Breast epithelium (tissue), 4 donors: ENCODE measurements around the gene NLGN2. TPM values are rescaled to one million over a fixed set of nuclear protein-coding genes. Genes with fewer than 3 reads are reported as not detected.
A peak's percentile ranks its signal among the peaks of the same experiment; 100 is the strongest.
"Not testable (repeated sequence)": the region's sequence is repeated elsewhere in the genome, so short reads cannot be mapped to it uniquely, and the experiment has no call there.

Source experiments
- DNase-seq, 2 donors: peaks; one replicate each; pipeline ENCODE4 v3.0.0-alpha.2; 2019; ENCODE audit warnings: low spot score in 2 of 2
- H3K27ac ChIP-seq, 2 donors: fragments of 200-600 bp; sonication (generic) in 1 of 2; one replicate each; pipeline ENCODE4 v1.5.1; 2016 to 2019; ENCODE audit warnings: mild to moderate bottlenecking in 1 of 2
- H3K27me3 ChIP-seq, 2 donors: fragments of 200-600 bp; sonication (generic) in 1 of 2; one replicate each; pipeline versions ENCODE4 v1.5.1 to v1.6.0; 2017 to 2019; ENCODE audit warnings: control low read depth in 1 of 2, mild to moderate bottlenecking in 1 of 2
- H3K36me3 ChIP-seq: fragments of 200-600 bp; one replicate; pipeline ENCODE4 v1.5.1; 2019
- H3K4me1 ChIP-seq, 2 donors: fragments of 200-600 bp; sonication (generic); one replicate each; pipeline ENCODE4 v1.5.1; 2016 to 2019; ENCODE audit warnings: control low read depth in 1 of 2
- H3K4me3 ChIP-seq, 3 donors: fragments of 200-600 bp; sonication (generic); 1 replicate in 2 of 3; 2 replicates in 1 of 3; pipeline ENCODE4 v1.5.1; 2016 to 2019; ENCODE audit warnings: mild to moderate bottlenecking in 3 of 3, moderate library complexity in 2 of 3
- H3K9me3 ChIP-seq, 2 donors: fragments of 200-600 bp; sonication (generic) in 1 of 2; one replicate each; pipeline ENCODE4 v1.5.1; 2016 to 2019; ENCODE audit warnings: control low read depth in 1 of 2
- POLR2A ChIP-seq: fragments of 450-650 bp; IDR thresholded peaks from one replicate; pipeline ENCODE4 v1.6.1; 2016; ENCODE audit warnings: antibody characterized with exemption, mild to moderate bottlenecking, moderate library complexity
- POLR2AphosphoS5 ChIP-seq, 3 donors: sonication (generic); formaldehyde crosslinking; IDR thresholded peaks; one replicate each; pipeline ENCODE4 v1.6.1; 2017; ENCODE audit warnings: antibody characterized with exemption in 3 of 3
- intact Hi-C: fragments of 100-400 bp; cut with DNase I; formaldehyde crosslinking; loops from one replicate; pipeline ENCODE4 v1.15.1; 2023; ENCODE audit warnings: low total_unique reads
- total RNA-seq, 3 donors: library from RNA; depleted of rRNA; stranded (reverse); fragments of >200 nt; gene quantifications; one replicate each; pipeline ENCODE4 v1.1.0, GENCODE V29; 2016
- TF ChIP-seq, protein P1 (sequence below), 3 donors: fragments of 450-650 bp; IDR thresholded peaks; one replicate each; pipeline ENCODE4 v1.5.1; 2016 to 2017; ENCODE audit warnings: antibody characterized with exemption in 3 of 3, mild to moderate bottlenecking in 3 of 3, moderate library complexity in 3 of 3

The NLGN2 gene
- total RNA-seq = 10 to 100 TPM in 1 of 3 donors, 1 to 10 TPM in 2; 6.7 to 13.1 (median 8.3) TPM

DNA sequence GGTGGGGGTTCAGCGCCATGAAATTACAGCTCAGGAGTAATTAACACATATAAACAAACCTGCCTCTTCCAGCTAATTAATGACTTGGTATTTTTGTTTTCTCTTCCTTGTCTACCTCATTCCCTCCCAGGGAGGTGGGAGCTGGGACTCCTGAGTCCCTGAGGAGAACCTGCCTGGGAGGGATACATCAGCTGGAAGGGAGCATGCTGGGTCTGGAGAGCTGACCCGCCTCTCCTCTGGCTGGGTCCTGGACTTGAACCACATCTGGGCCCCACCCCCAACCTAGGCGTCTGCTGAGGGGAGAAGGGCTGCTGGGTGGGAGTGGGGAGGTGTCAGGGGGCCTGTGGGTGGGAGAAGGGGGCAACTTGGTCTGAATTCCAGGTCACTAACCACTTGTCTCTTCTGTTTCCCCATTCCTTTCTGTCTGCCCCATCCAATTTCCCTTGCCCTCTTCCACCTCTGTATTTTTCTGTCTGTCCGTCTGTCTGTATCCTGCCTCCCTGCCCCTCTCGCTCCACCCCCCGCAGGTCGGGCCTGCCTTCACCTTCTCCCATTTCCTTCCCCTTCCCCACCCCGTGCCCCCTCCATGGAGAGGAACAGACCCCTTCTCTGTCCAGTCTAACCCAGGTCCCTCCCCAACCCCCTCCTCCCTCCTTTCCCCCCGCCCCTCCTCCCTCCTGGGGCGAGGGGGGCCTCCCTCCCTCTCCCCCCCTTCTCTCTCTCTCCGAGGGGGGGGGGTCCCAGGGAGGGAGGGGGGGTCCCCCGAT, at the start of gene NLGN2:
NLGN2 (plus strand) TSS at position 361 of the 767 bp plus-strand sequence. CDS start 411 bp downstream, outside the sequence.
- DNase-seq = no peak
- Histone ChIP-seq H3K27me3 (no peaks in the 10 kb centered on the region), H3K9me3 (no peaks in the 10 kb centered on the region), H3K4me1 (peaks cover 3 to 4% of the 10 kb centered on the region in 2 donors), H3K4me3 (peak within 1 kb of the TSS in 1 of 3 donors; percentile 89), H3K27ac (peak within 1 kb of the TSS in 1 of 2 donors; percentile 95), H3K36me3 (no peaks in the 10 kb centered on the region)
- TF ChIP-seq, protein P1, sequence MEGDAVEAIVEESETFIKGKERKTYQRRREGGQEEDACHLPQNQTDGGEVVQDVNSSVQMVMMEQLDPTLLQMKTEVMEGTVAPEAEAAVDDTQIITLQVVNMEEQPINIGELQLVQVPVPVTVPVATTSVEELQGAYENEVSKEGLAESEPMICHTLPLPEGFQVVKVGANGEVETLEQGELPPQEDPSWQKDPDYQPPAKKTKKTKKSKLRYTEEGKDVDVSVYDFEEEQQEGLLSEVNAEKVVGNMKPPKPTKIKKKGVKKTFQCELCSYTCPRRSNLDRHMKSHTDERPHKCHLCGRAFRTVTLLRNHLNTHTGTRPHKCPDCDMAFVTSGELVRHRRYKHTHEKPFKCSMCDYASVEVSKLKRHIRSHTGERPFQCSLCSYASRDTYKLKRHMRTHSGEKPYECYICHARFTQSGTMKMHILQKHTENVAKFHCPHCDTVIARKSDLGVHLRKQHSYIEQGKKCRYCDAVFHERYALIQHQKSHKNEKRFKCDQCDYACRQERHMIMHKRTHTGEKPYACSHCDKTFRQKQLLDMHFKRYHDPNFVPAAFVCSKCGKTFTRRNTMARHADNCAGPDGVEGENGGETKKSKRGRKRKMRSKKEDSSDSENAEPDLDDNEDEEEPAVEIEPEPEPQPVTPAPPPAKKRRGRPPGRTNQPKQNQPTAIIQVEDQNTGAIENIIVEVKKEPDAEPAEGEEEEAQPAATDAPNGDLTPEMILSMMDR (IDR thresholded peaks at IDR 0.05) = no peak
- TF ChIP-seq POLR2A (no peak), POLR2AphosphoS5 (IDR thresholded peaks at IDR 0.05) (no peak)
- intact Hi-C loops = no loop called here

DNA sequence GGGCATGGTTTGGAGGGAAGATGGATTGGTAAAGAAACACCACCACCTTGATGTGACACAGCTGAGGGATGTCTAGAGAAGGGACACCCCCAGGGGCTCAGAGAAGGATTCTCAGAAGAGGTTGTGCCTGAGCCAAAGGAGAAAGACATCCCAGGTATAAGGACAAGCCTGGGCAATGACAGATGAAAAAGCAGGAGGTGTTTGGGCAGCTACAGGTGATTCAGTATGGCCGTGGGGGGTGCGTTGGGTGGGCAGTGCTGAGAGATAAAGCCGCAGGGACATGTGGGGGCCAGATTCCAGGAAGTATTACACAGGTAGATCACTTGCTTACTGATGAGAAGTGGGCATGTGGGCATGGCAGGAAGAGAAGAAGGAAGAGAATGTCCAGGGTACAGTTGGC, 45.7 kb upstream of the NLGN2 start:
- TF ChIP-seq, protein P1 (IDR thresholded peaks at IDR 0.05) = no peak
- TF ChIP-seq POLR2AphosphoS5 (IDR thresholded peaks at IDR 0.05) (no peak), POLR2A (no peak)
- Histone ChIP-seq H3K4me1 (no peaks in the 10 kb centered on the region), H3K27me3 (no peaks in the 10 kb centered on the region), H3K9me3 (no peaks in the 10 kb centered on the region), H3K27ac (no peak overlapping the region), H3K36me3 (no peaks in the 10 kb centered on the region), H3K4me3 (no peak overlapping the region)
- DNase-seq = no peak
- intact Hi-C loops = no loop called here

DNA sequence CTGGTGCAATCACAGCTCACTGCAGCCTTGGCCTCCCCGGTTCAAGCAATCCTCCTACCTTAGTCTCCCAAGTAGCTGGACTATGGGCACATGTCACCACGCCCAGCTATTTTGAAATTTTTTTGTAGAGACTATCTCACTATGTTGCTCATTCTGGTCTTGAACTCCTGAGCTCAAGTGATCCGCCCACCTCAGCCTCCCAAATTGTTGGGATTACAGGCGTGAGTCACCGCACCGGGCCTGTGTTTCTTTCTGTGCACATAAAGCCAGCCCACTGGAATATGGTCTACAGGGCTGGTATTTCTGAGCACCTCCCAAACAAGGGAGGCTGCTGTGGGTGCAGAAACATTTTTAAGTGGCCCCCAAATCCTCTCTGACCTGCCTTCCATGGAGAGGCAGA, 44.3 kb upstream of the NLGN2 start:
- Histone ChIP-seq H3K27ac (no peak overlapping the region), H3K27me3 (no peaks in the 10 kb centered on the region), H3K36me3 (no peaks in the 10 kb centered on the region), H3K4me3 (no peak overlapping the region), H3K9me3 (no peaks in the 10 kb centered on the region), H3K4me1 (no peaks in the 10 kb centered on the region)
- intact Hi-C loops = no loop called here
- TF ChIP-seq POLR2A (no peak), POLR2AphosphoS5 (IDR thresholded peaks at IDR 0.05) (no peak)
- TF ChIP-seq, protein P1 (IDR thresholded peaks at IDR 0.05) = no peak
- DNase-seq = no peak

DNA sequence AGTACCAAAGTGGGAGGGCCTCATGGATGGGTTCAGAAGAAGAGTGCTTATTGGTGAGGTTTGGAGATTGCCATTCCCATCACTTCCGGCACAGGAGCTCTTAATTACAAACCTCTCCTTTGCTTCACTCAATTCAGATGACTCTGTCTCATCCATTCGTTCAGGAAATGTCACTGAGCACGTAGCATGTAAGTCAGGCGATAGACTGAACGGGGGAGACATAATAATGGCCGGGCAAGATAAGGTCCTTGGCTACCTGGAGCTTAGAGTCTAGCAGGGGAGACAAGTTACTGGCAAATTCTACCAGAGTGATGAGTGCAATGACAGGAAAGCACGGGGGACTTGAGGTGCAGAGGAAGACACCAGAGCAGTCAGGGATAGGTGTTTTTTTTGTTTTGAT, 41.7 kb upstream of the NLGN2 start:
- H3K27me3 ChIP-seq, H3K27ac ChIP-seq, H3K9me3 ChIP-seq, H3K36me3 ChIP-seq, DNase-seq, H3K4me3 ChIP-seq, H3K4me1 ChIP-seq, intact Hi-C loops: not testable (repeated sequence)

DNA sequence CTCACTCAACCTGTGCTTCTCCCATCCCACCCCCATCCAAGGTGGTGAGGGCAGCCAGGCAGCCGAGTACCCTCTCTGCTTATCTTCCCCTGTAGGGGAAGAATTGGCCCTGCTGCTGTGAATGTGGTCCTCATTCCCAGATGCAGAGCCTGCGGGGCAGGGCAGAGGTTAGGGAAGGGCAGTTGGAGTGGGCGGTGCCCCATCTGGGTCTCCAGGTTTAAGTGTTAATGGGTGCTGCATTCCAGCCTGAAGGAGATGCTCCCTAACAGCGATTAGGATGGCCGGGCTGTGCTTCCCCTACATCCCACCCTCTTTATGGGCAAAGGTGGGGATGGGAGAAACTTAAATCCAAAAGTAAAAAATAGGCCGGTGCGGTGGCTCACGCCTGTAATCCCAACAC, 40.6 kb upstream of the NLGN2 start:
- DNase-seq = no peak
- no peak overlapping the region for H3K4me3 ChIP-seq
- H3K27me3 ChIP-seq = no peaks in the 10 kb centered on the region
- H3K4me1 ChIP-seq = no peaks in the 10 kb centered on the region
- H3K36me3 ChIP-seq = no peaks in the 10 kb centered on the region
- TF ChIP-seq, protein P1 (IDR thresholded peaks at IDR 0.05) = no peak
- TF ChIP-seq POLR2AphosphoS5 (IDR thresholded peaks at IDR 0.05) = no peak
- no peak for TF ChIP-seq POLR2A
- intact Hi-C loops = no loop called here
- no peak overlapping the region for H3K27ac ChIP-seq
- no peaks in the 10 kb centered on the region for H3K9me3 ChIP-seq
